Measurements from ENCODE around the gene CCDC3.
"Not testable (repeated sequence)": the region's sequence is repeated elsewhere in the genome, so short reads cannot be mapped to it uniquely, and the experiment has no call there.

Gene CCDC3

GRCh38 chr10:12999849-13000248 lies 1.7 kb downstream of the CCDC3 start:
- no peak for DNase-seq

GRCh38 chr10:12995425-12995861 lies 6.1 kb downstream of the CCDC3 start:
- DNase-seq: no peak

GRCh38 chr10:12993595-12993994 lies 7.9 kb downstream of the CCDC3 start:
- DNase-seq: no peak

- DNase-seq: no peak
Measured at GRCh38 chr10:12985347-12985746, 16.2 kb downstream of the CCDC3 start.

DNA sequence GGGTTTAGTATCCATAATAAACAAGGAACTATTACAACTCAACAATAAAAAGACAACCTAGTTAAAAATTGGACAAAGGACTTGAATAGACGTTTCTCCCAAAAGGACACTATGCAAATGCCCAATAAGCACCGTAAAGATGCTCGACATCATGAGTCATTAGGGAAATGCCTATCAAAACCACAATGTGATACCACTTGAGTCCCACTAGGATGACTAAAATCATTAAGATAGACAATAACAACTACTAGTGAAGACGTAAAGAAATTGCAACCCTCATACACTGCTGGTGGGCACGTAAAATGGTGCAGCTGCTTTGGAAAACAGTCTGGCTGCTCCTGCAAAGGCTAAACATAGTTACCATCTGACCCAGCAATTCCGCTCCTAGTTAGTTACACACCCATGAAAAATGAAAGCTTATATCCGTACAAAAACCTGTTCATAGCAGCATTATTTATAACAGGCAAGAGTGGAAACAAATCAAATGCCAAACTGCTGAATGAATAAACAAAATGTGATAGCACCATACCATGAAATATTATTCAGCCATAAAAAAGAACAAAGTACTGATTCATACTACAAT lies 17.3 kb downstream of the CCDC3 start:
- no peak for DNase-seq

- DNase-seq: not testable (repeated sequence)
Measured at GRCh38 chr10:12983568-12983967, 17.9 kb downstream of the CCDC3 start.

DNA sequence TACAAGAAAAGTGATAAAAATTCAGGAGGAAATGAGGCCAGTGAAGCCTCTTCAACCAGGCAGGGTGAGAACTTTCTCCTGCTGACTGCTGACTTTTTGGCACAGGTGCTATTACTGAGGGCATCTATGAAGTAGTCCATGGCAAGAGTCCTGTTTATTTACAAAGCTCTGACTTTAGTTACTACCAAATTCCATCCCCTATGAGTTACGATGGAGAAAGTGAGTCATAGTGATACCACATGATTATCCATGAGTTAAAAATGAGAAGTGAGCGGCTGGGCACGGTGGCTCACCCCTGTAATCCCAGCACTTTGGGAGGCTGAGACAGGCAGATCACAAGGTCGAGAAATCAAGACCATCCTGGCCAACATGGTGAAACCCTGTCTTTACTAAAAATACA lies 19.9 kb downstream of the CCDC3 start:
- DNase-seq: no peak

- DNase-seq: peak in 1 of 3 experiments; percentile 22
Measured at GRCh38 chr10:12980713-12981306, 20.7 kb downstream of the CCDC3 start.

- peak; percentile 28 to 59 (median 58) for DNase-seq
Measured at GRCh38 chr10:12980102-12980661, 21.3 kb downstream of the CCDC3 start.

GRCh38 chr10:12978891-12979290 lies 22.6 kb downstream of the CCDC3 start:
- no peak for DNase-seq

- no peak for DNase-seq
Measured at GRCh38 chr10:12975906-12976305, 25.6 kb downstream of the CCDC3 start.

- DNase-seq: peak; percentile 1 to 15 (median 10)
Measured at GRCh38 chr10:12975266-12975665, 26.2 kb downstream of the CCDC3 start.

GRCh38 chr10:12974491-12975199 lies 26.9 kb downstream of the CCDC3 start:
- no peak for DNase-seq

DNA sequence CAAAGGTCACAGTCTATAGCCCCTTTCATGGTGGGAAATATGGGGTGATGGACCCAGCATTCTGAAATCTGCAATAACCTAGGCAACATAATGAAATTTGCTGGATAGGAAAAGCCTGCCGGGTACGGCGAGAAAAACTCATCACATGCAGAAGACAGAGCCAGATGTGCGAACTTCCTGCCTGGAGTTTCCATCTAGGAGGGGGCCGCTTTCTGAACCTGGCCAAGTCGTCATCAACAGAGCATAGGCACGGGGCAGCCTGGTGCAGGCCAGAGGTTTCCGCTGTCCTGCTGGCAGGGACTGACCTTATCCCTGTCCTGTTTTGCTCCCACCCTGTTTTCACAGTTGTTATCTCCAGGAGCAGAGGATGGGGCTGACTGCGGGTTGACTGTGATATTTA lies 27.4 kb downstream of the CCDC3 start:
- no peak for DNase-seq

DNA sequence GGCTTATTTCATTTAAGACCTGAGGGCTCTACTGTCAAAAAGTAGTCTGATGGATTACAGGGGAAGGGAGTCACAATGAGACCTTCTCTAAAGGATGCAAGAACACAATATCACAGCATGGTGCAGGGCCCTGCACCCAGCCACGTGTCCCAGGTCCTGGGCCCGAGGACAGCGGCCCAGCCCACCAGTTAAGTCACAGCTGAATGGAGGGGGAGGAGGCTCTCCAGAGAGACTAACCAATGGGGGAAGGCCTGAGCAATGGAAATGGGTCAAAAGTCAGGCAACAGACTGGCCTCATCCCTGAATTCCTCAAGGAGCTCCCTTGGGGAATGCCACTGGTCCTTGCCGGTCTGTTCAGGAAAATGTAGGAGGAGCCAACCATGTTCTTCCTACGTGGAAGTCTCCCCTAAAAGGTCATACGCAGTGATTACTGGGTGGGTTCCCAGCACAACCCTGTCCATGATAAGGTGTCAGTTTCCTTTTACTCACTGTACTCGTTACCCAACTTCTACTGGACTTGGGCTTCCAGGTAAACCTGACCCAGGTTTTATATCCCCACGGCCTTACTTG lies 28.3 kb downstream of the CCDC3 start:
- DNase-seq: peak in 1 of 3 experiments; percentile 11

- DNase-seq: no peak
Measured at GRCh38 chr10:12972146-12972545, 29.4 kb downstream of the CCDC3 start.

DNA sequence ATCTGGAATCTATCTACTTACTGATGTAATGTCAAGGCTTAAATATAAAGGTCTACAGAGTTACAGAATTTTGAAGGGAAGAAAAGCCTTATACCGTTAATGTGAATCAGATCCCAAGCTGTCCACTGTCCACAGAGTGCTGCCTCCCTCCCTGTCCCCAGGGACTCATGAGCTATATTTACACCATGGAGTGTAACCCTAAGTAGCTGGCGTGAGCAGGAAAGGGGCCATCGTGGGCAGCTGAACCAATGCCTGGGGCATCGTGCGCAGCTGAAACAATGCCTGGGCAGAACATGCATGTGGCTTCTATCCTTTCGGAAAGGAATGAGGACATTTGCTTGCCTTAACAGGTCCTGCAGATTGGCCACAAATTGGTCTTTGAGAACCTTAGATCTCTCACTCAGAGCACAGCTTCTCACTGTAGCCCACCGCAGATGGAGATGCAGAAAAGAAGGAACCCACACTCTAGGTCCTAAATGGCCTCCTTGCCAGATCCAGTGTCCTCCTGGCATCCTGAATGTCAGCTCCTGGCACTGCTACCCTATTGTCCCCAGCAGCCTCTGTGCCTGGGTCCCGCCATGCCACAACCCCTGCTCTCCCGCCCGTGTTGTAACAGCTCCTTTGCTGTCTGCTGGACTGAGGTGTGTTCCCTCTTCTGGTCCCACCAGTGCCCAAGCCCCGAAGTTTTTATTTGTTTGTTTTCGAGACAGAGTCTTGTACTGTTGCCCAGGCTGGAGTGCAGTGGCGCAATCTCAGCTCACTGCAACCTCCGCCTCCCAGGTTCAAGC lies 30.3 kb downstream of the CCDC3 start:
- no peak for DNase-seq

- DNase-seq: no peak
Measured at GRCh38 chr10:12969951-12970350, 31.6 kb downstream of the CCDC3 start.

DNA sequence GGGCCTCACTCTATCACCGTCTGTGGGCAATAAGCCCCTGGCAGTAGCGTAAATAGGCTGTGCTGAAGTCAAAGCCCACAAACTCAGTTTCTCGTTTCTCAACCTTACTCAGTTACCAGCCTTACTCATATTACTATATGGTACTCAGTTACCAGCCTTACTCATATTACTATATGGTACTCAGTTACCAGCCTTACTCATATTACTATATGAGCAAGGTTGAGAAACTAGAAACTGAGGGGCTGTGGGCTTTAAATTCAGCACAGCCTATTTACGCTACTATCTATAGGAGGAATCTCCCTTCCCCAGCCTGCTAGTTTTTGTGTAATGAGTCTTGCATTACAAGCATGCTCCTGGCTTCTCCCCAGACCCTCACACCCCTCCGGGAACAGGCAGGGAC lies 35.4 kb downstream of the CCDC3 start:
- no peak for DNase-seq

DNA sequence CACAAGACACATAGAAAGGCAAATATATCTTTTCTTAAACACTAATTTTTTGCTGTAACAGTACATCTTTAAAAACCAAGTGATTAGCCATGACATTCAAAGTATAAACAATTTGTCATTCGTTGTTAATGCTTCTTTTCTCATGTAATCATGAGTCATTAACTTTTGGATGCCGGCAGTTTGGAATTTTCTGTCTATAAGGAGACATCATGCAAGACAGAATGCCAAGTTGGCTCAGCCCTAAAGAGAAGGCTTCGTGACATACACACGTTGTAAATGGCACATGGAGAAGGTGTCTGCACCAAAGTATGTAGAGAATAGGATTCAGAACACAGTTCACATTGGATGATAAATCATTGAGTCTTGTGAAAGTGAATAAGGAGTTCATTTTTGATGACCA lies 35.9 kb downstream of the CCDC3 start:
- DNase-seq: no peak

DNA sequence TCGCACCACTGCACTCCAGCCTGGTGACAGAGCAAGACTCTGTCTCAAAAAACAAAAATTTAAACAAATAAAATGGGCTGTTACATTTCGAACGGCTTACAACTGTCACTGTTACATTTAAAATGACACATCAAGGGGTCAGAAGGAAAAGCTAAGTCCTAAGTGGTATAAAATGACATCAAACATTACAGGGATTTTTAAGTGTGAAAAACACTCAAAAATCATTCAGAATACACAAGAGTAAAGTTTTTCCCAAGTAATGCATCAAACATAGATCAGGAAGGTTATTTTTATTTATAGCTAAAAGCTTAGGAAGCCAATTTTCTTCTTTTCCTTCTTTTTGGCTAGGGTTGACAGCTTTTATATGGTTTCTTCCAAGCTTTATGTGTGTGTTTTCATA lies 39.0 kb downstream of the CCDC3 start:
- DNase-seq: no peak

GRCh38 chr10:12961416-12962205 lies 39.9 kb downstream of the CCDC3 start:
- DNase-seq: no peak
